ENCODE measurements around the gene HSF4. TPM values are rescaled to one million over a fixed set of nuclear protein-coding genes. Genes with fewer than 3 reads are reported as not detected.

The HSF4 gene
- total RNA-seq (2022; extraction: Qiagen RNA extraction; ENCODE audit: low read depth), result 11.9 to 16.0 TPM (median 14.6 TPM) in 5 replicates

DNA sequence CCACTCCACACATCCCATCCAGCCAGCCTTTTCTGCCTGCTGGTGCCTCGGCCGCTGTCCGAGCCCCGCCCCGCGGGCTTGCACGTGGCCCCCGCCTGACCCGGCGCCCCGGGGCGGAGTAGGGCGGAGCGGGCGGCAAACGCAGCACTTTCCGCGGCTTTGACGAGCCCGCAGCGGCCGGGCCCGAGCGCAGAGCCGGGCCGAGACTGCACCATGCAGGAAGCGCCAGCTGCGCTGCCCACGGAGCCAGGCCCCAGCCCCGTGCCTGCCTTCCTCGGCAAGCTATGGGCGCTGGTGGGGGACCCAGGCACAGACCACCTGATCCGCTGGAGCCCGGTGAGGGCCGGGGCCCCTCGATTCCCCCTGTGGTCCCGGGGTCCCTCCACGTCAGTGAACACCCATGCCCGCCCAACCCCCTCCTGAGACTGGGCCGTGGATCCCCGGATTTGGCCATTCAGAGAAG is at the start of gene HSF4:
TSS of gene HSF4 (plus strand) at position 147 of the 463 bp plus-strand sequence. CDS start at position 214, 67 bp downstream.

DNA sequence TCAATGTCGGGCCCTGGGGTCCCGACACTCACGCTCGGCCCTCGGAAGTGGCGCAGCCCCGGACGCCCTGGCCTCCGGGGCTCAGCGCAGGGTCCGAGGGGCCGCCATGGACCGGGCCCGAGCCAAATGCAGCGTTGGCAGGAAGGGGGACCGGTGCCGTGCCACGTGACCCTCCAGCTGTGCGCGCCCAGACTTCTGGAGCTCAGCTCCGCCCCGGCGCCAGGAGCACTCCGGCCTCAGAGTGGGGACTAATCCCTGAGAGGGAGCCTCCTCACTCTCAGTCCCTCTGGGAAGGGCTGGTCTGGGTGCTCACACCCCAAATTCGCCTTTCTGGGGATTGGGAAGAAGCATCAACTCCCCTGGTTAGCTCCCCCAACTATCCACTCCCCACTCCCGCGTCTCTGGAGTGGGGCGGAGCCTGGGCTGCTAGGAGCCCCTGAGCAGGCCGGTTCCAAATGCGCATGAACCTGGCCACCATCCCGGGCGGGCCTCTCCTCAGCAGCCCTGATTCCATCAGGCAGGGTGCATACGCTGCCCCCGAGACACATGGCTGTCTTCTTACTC is 13.6 kb upstream of the HSF4 start, which contains the start of gene B3GNT9:
TSS of gene B3GNT9 (minus strand) at position 166 of the 564 bp plus-strand sequence. CDS start 513 bp downstream, outside the sequence.

GRCh38 chr16:67170168-67170948 is 5.8 kb downstream of the HSF4 start, which contains the start of gene NOL3:
NOL3 (plus strand) TSS chr16:67170538.

DNA sequence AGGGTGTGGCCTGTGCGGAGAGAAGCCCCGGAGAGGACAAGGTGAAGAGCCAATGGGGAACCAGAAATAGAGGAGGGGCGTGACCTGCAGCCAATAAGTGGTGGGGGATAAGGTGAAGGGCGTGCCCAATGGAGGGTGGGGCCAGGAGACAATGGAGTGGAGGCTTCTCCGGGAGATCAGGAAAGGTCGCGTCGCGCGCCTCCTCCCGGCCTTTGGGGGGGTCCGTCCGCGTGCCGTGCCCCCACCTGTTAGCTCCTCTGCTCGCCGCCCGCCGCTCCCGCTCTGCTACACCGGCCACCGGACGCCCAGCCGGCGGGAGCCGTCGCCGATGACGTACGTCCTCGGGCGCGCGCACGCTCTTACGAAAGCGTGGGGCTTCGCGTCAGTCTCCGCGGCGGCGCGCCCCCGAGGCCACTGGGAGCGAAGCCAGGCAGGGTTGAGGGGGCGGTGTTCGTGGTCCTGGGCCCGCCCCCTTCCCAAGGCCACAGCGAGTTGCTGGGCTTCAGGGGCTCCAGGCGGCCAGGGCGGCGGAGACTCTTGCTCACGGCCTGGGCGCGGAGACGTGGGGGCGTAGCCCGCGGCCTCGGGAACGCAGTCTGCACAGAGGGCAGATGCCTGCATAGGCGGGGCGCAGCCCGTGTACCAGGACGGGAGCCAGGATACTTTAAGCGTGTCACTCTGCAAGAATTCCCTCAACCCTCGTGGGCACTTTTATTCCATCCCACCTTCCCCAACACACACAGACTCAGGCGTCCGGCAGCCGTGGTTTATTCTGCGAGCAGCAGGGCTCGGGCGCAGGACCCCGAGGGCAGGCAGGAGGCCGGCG is 19.3 kb downstream of the HSF4 start, which contains the start of gene MATCAP1:
TSS of gene MATCAP1 (minus strand) at position 337 of the 826 bp plus-strand sequence. CDS start 3,353 bp downstream, outside the sequence.

GRCh38 chr16:67190041-67190440 is 25.5 kb downstream of the HSF4 start, which contains the start of gene EXOC3L1:
EXOC3L1 (minus strand) TSS chr16:67190136; CDS start chr16:67189676, 460 bp downstream.

GRCh38 chr16:67191995-67192681 is 27.6 kb downstream of the HSF4 start, which contains the start of gene E2F4:
E2F4 (plus strand) TSS chr16:67192155; CDS start chr16:67192228, 73 bp downstream.

GRCh38 chr16:67199011-67199807 is 34.7 kb downstream of the HSF4 start, which contains the start of gene ELMO3:
ELMO3 (plus strand) TSS chr16:67199131; CDS start chr16:67199327, 196 bp downstream.

Other genes starting within 250 kb of the HSF4 start
- 0.16 to 0.28 TPM (median 0.23 TPM) in 5 replicates for gene CDH16, start 245.9 kb upstream of the HSF4 start, total RNA-seq (2022; extraction: Qiagen RNA extraction; ENCODE audit: low read depth)
- gene RRAD, start 239.2 kb upstream of the HSF4 start, total RNA-seq (2022; extraction: Qiagen RNA extraction; ENCODE audit: low read depth), result 7.2 to 19.8 TPM (median 11.7 TPM) in 5 replicates
- 121 to 175 TPM (median 171 TPM) in 5 replicates for gene CIAO2B, start 230.3 kb upstream of the HSF4 start, total RNA-seq (2022; extraction: Qiagen RNA extraction; ENCODE audit: low read depth)
- 27.5 to 30.8 TPM (median 28.4 TPM) in 5 replicates for gene CES2, start 229.2 kb upstream of the HSF4 start, total RNA-seq (2022; extraction: Qiagen RNA extraction; ENCODE audit: low read depth)
- 1.7 to 2.3 TPM (median 2.0 TPM) in 5 replicates for gene CES3, start 203.5 kb upstream of the HSF4 start, total RNA-seq (2022; extraction: Qiagen RNA extraction; ENCODE audit: low read depth)
- 1.3 to 2.1 TPM (median 1.6 TPM) in 5 replicates for gene CES4A, start 176.2 kb upstream of the HSF4 start, total RNA-seq (2022; extraction: Qiagen RNA extraction; ENCODE audit: low read depth)
- 45.0 to 53.6 TPM (median 50.3 TPM) in 5 replicates for gene CBFB, start 135.6 kb upstream of the HSF4 start, total RNA-seq (2022; extraction: Qiagen RNA extraction; ENCODE audit: low read depth)
- 22.2 to 24.5 TPM (median 23.4 TPM) in 5 replicates for gene PHAF1, start 54.8 kb upstream of the HSF4 start, total RNA-seq (2022; extraction: Qiagen RNA extraction; ENCODE audit: low read depth)
- gene B3GNT9, start 13.7 kb upstream of the HSF4 start, total RNA-seq (2022; extraction: Qiagen RNA extraction; ENCODE audit: low read depth), result 5.7 to 8.5 TPM (median 7.9 TPM) in 5 replicates
- gene TRADD, start 4.8 kb upstream of the HSF4 start, total RNA-seq (2022; extraction: Qiagen RNA extraction; ENCODE audit: low read depth), result 10.7 to 20.7 TPM (median 20.5 TPM) in 5 replicates
- gene FBXL8, start 4.8 kb upstream of the HSF4 start, total RNA-seq (2022; extraction: Qiagen RNA extraction; ENCODE audit: low read depth), result 5.2 to 9.5 TPM (median 8.5 TPM) in 5 replicates
- 44.9 to 52.4 TPM (median 50.2 TPM) in 5 replicates for gene NOL3, start 5.8 kb downstream of the HSF4 start, total RNA-seq (2022; extraction: Qiagen RNA extraction; ENCODE audit: low read depth)
- 3.6 to 8.0 TPM (median 5.9 TPM) in 5 replicates for gene MATCAP1, start 19.2 kb downstream of the HSF4 start, total RNA-seq (2022; extraction: Qiagen RNA extraction; ENCODE audit: low read depth)
- 0.07 to 0.48 TPM in 2 of 5 replicates, not detected in the others for gene EXOC3L1, start 25.4 kb downstream of the HSF4 start, total RNA-seq (2022; extraction: Qiagen RNA extraction; ENCODE audit: low read depth)
- 75.9 to 98.6 TPM (median 92.7 TPM) in 5 replicates for gene E2F4, start 27.4 kb downstream of the HSF4 start, total RNA-seq (2022; extraction: Qiagen RNA extraction; ENCODE audit: low read depth)
- gene ELMO3, start 34.4 kb downstream of the HSF4 start, total RNA-seq (2022; extraction: Qiagen RNA extraction; ENCODE audit: low read depth), result 0.66 to 1.4 TPM (median 1.3 TPM) in 5 replicates
- 78.6 to 101 TPM (median 94.1 TPM) in 5 replicates for gene TMEM208, start 62.4 kb downstream of the HSF4 start, total RNA-seq (2022; extraction: Qiagen RNA extraction; ENCODE audit: low read depth)
- gene FHOD1, start 82.7 kb downstream of the HSF4 start, total RNA-seq (2022; extraction: Qiagen RNA extraction; ENCODE audit: low read depth), result 40.1 to 51.6 TPM (median 48.9 TPM) in 5 replicates
- gene SLC9A5, start 84.2 kb downstream of the HSF4 start, total RNA-seq (2022; extraction: Qiagen RNA extraction; ENCODE audit: low read depth), result 1.2 to 1.7 TPM (median 1.6 TPM) in 5 replicates
- gene PLEKHG4, start 114.8 kb downstream of the HSF4 start, total RNA-seq (2022; extraction: Qiagen RNA extraction; ENCODE audit: low read depth), result 15.2 to 22.1 TPM (median 18.3 TPM) in 5 replicates
- gene KCTD19, start 162.0 kb downstream of the HSF4 start, total RNA-seq (2022; extraction: Qiagen RNA extraction; ENCODE audit: low read depth), result 0.06 to 0.46 TPM (median 0.22 TPM) in 5 replicates
- 0.13 to 0.27 TPM (median 0.14 TPM) in 3 of 5 replicates, not detected in the others for gene LRRC36, start 162.1 kb downstream of the HSF4 start, total RNA-seq (2022; extraction: Qiagen RNA extraction; ENCODE audit: low read depth)
- gene TPPP3, start 228.8 kb downstream of the HSF4 start, total RNA-seq (2022; extraction: Qiagen RNA extraction; ENCODE audit: low read depth), result 8.4 to 13.5 TPM (median 11.8 TPM) in 5 replicates